LNCaP clone FGC (cell line): ENCODE measurements around the gene SLC25A28.

ENCODE experiments used
- DNase-seq: peaks from one replicate; pipeline ENCODE4 v3.0.0-alpha.2; 2011; ENCODE audit warnings: low read depth
- H3K4me3 ChIP-seq: 2 replicates; pipeline ENCODE4 v1.5.1; 2011; ENCODE audit warnings: mild to moderate bottlenecking, low read depth, low read length, control low read depth
- CTCF ChIP-seq: IDR thresholded peaks from 2 replicates; pipeline ENCODE4 v1.5.1; 2012; ENCODE audit warnings: mild to moderate bottlenecking; ENCODE audit not compliant: control insufficient read depth, insufficient read depth; ENCODE audit errors: extremely low read depth

The SLC25A28 gene

DNA sequence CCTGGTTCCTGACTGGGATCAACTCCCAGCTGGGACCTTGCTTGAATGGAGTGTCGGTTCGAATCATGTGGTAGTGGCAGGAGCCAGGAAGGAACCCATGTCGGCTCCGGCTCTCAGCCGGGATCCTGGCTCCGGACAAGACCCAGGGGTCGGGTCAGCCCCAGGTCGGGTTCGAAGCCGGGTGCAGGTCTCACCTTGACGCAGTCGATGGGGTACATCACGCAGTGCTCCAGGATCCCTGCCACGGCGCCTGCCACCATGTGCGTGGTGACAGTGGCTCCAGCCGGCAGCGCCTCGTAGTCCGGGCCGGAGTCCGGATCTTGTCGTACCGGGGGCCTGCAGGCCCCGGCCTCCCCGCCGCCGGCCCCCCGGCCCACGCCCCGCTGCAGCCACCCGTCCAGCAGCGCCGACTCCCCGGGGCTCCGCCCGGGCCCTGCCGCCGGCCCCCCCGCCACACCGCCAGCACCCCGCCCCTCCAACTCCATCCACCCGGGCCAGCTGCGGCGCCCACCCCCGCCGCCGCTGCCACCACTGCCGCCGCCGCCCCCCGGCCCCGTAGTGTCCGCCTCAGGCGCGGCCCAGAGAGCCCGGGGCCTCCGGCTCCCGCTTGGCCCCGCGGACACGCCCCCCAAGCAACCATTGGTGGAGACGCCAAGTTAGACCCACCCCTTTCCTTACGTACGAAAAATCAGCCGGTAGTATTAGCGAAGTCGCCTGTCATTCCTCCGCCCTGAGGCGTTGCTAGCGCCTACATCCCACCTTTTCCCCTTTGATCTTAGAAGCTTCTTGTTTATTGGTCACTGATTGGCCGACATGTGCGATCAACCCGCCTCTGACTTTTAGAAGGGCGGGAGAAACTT is at the start of gene SLC25A28:
Gene SLC25A28, minus strand, starts transcription at position 589 of the 860 bp plus-strand sequence. Its CDS starts 104 bp downstream, at position 485.
- TF ChIP-seq CTCF: no peak
- DNase-seq: peak; percentile 98
- H3K4me3 ChIP-seq: peak within 1 kb of the TSS; percentile 76

- TF ChIP-seq CTCF: no peak
- no peak overlapping the region for H3K4me3 ChIP-seq
- DNase-seq: no peak
These were observed 47.0 kb upstream of the SLC25A28 start for GRCh38 chr10:99667108-99667751.

GRCh38 chr10:99665304-99665703 is 45.1 kb upstream of the SLC25A28 start:
- no peak for DNase-seq
- H3K4me3 ChIP-seq: no peak overlapping the region
- TF ChIP-seq CTCF: no peak

DNA sequence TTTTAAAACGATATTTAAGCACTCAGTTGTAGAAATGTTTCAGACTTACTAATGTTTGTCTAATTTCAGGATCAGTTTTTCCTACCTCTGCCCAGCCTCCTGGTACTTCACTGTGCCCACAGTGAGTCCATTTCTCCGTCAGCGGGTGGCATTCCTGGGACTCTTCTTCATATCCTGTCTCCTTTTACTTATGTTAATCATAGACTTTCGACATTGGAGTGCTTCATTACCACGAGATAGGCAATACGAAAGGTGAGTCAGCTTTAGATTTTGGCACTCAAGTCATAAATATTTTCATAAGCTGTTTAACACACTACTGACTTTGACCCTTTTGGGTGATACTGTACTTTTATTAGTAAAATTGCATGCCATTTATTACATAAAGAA is 41.1 kb upstream of the SLC25A28 start:
- no peak overlapping the region for H3K4me3 ChIP-seq
- no peak for DNase-seq
- TF ChIP-seq CTCF: no peak

- no peak for DNase-seq
- TF ChIP-seq CTCF: no peak
- H3K4me3 ChIP-seq: no peak overlapping the region
These were observed 40.6 kb upstream of the SLC25A28 start for GRCh38 chr10:99660662-99661376.

- H3K4me3 ChIP-seq: peak overlapping the region; percentile 77
- TF ChIP-seq CTCF: no peak
- no peak for DNase-seq
These were observed 39.7 kb upstream of the SLC25A28 start for GRCh38 chr10:99659868-99660366.
